Kidney epithelial cell (primary cell): ENCODE data around the gene DTNB. TPM values are rescaled to one million over a fixed set of nuclear protein-coding genes. Genes with fewer than 3 reads are reported as not detected.

Source experiments
- DNase-seq: peaks from one replicate; pipeline ENCODE4 v3.0.0-alpha.2; 2010; ENCODE audit warnings: low read depth
- H3K27me3 ChIP-seq: 2 replicates; pipeline ENCODE4 v1.6.0; 2011; ENCODE audit warnings: low read length; ENCODE audit not compliant: control insufficient read depth, insufficient read depth
- H3K36me3 ChIP-seq: 2 replicates; pipeline ENCODE4 v1.5.1; 2011; ENCODE audit warnings: low read length; ENCODE audit not compliant: control insufficient read depth, insufficient read depth
- H3K4me3 ChIP-seq: 2 replicates; pipeline ENCODE4 v1.5.1; 2011; ENCODE audit warnings: low read depth, mild to moderate bottlenecking, control low read depth, low read length
- CTCF ChIP-seq: IDR thresholded peaks from 2 replicates; pipeline ENCODE4 v1.5.1; 2011; ENCODE audit warnings: mild to moderate bottlenecking, moderate library complexity, low read length, control low read depth, inconsistent platforms; ENCODE audit not compliant: insufficient read depth, poor library complexity, severe bottlenecking
- total RNA-seq: library from RNA; depleted of rRNA; stranded (reverse); fragments of >200 nt; gene quantifications from 2 replicates; pipeline ENCODE4 v1.2.3, GENCODE V29; 2015

The DTNB gene
- total RNA-seq, 1 donor from 2014 or later = 16.9 TPM

GRCh38 chr2:25651066-25651465 lies 22.3 kb downstream of the DTNB start:
- Histone ChIP-seq H3K36me3 (no peaks in the 10 kb centered on the region), H3K27me3 (no peaks in the 10 kb centered on the region), H3K4me3 (no peak overlapping the region)
- DNase-seq = no peak
- TF ChIP-seq CTCF = no peak

GRCh38 chr2:25650256-25650655 lies 23.1 kb downstream of the DTNB start:
- TF ChIP-seq CTCF = no peak
- no peaks in the 10 kb centered on the region for H3K27me3 ChIP-seq
- DNase-seq = no peak
- no peak overlapping the region for H3K4me3 ChIP-seq
- H3K36me3 ChIP-seq = no peaks in the 10 kb centered on the region

- no peak for DNase-seq
- no peak for TF ChIP-seq CTCF
Observed at GRCh38 chr2:25649786-25650185, 23.6 kb downstream of the DTNB start.

GRCh38 chr2:25642298-25642697 lies 31.1 kb downstream of the DTNB start:
- no peak overlapping the region for H3K4me3 ChIP-seq
- no peak for DNase-seq
- TF ChIP-seq CTCF = no peak

More at GRCh38 chr2:25649786-25650185, 23.6 kb downstream of the DTNB start:
- Histone ChIP-seq H3K36me3 (no peaks in the 10 kb centered on the region), H3K27me3 (no peaks in the 10 kb centered on the region), H3K4me3 (no peak overlapping the region)

GRCh38 chr2:25639696-25640095 lies 33.7 kb downstream of the DTNB start:
- DNase-seq = no peak
- no peak for TF ChIP-seq CTCF

More at GRCh38 chr2:25642298-25642697, 31.1 kb downstream of the DTNB start:
- Histone ChIP-seq H3K27me3 (no peaks in the 10 kb centered on the region), H3K36me3 (no peaks in the 10 kb centered on the region)

GRCh38 chr2:25639131-25639530 lies 34.2 kb downstream of the DTNB start:
- DNase-seq = no peak
- Histone ChIP-seq H3K4me3 (no peak overlapping the region), H3K36me3 (no peaks in the 10 kb centered on the region), H3K27me3 (no peaks in the 10 kb centered on the region)
- TF ChIP-seq CTCF = no peak

More at GRCh38 chr2:25639696-25640095, 33.7 kb downstream of the DTNB start:
- H3K27me3 ChIP-seq = no peaks in the 10 kb centered on the region
- H3K36me3 ChIP-seq = no peaks in the 10 kb centered on the region
- no peak overlapping the region for H3K4me3 ChIP-seq
